NCI-H748 treated with DMSO at 0.1 percent for 48 hours (cell line): ENCODE results near the gene KLKB1.
"Not testable (repeated sequence)": the region's sequence is repeated elsewhere in the genome, so short reads cannot be mapped to it uniquely, and the experiment has no call there.

Experiments
- DNase-seq: peaks from one replicate; lab custom pipeline; 2025; lab: John Stamatoyannopoulos, UW

Gene KLKB1

DNA sequence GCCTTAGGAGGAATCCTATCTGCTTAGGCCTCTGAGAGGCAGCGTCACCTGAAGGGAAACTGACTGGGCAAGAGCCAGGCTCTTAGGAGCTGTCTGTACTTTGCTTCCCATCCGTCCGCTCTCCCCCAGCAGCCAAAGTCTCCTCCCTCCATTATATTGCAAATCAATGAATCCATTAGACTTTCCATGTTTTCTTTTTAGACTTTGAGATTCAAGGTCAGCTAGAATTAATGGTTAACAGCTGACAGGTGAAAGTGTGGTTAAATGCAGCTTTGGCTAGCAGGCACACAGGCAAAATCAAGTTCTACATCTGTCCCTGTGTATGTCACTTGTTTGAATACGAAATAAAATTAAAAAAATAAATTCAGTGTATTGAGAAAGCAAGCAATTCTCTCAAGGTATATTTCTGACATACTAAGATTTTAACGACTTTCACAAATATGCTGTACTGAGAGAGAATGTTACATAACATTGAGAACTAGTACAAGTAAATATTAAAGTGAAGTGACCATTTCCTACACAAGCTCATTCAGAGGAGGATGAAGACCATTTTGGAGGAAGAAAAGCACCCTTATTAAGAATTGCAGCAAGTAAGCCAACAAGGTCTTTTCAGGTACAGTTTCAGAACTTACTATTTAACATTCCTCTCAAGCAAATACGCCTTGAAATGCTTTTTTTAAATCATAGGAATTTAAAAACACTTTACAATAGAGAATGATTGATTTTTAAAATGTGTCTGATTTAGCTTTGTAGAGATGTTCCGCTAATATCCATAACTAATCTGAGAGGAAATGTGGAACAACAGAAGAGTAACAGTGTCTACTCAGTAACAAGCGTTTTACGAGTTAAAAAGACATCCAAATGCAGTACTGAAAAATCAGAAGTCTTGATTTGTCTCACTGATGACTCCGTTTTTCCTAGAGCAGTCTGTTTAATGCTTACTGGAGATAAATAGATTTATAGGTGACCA, 38.7 kb downstream of the KLKB1 start, which contains the start of gene F11:
TSS of gene F11 (plus strand) at position 507 of the 970 bp plus-strand sequence. CDS start 948 bp downstream, outside the sequence.
- DNase-seq = no peak

DNA sequence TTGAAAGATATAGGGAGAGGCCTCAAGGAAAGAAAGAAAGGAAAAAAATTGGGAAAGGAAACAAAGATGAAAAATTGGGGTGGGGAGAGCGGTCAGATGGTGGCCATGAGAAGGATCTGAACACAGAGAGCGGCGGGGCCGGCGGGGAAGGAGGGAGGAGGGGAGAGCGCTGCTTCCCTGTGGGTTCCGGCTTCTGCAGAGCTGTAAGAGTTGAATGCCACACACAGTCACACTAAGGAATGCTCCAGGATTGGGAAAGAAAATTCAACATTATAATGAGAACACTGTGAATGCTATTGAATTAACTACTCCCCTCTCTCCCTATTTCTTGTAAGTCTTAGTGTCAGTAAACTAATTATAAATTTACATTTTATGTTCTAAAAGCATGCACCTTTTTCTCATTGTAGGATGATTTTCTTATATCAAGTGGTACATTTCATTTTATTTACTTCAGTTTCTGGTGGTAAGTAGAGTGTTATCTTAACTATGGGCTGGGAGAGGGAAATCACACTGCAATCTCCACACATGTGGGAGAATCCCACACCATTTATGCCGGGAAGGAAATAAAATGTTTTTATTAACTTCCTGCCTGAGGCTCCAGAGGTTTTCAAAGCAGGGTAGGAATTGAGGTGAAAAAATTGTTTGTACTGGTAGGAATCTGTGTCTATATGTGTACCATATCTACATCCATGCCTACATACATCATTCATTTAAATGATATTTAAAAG, 39.6 kb downstream of the KLKB1 start:
- no peak for DNase-seq

DNA sequence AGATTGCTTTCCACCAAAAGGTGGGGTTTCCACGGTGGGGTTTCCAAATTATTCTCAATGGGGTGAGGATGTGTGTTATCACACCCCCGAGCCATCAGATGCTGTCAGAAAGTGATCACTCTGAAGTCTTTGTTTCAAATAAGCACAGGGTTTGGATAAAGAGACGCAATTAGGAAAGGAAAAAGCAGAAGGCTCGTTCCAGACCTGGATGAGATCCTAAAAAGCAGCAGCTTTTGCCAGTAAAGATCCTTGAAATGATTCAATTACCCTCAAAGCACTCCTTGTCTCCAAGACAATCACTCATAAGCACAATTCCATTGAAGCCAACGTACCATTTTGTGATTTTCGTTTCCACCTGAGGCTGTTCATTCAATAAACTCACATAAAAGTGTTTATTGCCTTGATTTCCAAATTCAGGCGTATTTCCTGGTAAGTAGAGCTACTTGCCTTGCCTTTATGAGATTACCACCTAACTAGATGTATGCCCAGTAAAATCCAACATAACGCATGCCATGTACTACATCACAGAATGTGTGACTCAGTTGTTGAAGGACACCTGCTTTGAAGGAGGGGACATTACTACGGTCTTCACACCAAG, 43.9 kb downstream of the KLKB1 start:
- no peak for DNase-seq

DNA sequence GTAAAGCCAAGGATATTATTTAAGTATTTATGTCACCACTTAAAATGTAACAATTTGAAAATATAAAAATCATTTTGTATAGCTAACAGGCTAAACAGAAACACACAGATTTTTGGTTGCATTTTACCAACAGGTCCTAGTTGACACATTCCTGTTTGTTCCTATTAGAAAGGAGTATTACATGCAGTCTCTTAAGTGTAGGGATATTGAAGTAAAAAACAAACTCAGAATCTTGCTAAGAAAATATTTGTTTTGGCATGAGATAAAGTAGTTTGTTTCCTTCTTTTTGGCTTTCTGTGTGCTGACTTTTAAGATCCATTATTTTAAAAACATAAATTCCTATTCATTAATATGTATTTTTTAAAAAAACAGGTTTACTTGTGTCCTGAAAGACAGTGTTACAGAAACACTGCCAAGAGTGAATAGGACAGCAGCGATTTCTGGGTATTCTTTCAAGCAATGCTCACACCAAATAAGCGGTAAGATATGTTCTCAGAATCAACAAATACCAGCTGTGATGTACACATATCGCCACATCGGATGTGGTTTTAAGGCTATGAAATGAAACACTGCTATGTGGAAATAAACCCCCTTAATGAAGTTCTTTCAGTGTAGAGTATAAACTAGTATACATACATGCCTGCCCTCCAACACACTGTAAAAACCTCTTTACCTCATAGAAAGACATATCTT, 45.5 kb downstream of the KLKB1 start:
- DNase-seq = no peak

DNA sequence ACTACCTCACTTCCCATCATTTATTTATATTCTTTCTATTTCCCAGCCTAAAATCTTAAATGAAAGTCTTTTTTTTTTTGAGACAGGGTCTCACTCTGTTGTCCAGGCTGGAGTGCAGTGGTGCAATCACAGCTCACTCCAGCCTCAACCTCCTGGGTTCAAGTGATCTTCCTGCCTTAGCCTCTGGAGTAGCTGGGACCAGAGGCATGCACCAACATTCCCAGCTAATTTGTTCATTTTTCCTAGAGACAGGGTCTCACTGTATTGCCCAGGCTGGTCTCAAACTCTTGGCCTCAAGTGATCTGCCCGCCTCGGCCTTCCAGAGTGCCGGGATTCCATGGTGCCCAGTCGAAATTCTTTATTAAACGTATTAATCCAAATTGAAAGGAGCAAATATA, 46.1 kb downstream of the KLKB1 start:
- DNase-seq = not testable (repeated sequence)

DNA sequence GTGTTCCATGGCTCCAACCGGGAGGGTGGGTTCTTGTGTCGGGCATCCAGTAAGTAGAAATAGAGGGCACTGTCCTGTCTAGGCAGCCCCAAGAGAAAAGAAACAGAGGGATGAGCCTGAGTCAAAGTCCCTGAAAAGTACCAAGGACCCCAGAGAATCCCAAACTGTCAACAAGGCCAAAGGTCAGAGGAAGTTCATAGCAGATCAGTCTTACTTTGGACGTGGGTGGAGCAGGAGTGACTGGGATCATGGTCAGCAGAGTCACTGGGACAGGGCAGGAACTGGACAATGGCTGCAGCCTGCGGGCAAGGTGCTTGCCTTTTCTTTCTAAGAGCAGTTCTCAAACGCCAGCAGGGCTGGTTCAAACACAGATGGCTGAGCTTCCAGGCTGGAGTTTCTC, 56.0 kb downstream of the KLKB1 start:
- no peak for DNase-seq

DNA sequence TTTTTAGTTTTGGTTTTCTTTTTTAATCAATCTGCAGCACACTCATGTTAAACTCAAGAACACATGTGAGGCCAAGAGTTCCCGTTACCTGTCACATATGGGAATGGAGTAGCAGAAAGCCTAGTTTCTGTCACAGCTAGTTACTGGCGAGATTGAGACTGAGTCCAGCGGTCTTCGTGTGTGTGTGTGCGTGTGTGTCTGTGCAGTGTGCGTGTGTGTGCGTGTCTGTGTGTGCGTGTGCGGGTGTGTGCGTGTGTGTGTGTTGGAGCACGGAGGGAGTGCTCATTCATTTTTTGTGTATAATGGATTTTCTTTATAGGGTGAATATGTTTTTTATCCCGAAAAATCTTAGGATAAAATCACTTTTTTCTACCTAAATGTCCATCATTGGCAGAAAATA, 57.8 kb downstream of the KLKB1 start:
- no peak for DNase-seq

DNA sequence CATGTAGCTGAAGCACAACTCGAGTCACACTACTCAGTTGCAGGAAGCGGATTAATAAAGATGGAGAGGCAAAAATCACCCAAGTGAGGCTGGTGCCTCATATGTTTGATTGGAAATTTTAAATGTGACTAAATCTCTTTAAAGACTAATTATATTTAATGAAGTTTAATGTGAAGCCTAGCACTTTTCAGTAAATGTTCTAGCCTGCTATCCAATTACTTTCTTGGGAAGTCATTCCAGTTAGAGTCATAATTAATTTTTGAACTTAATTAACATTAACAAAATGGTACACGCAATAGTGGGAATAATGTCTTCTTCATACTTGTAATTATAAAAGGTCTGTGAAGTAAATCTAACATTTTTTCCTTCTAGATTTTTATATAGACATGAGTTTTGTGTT, 59.3 kb downstream of the KLKB1 start:
- no peak for DNase-seq

DNA sequence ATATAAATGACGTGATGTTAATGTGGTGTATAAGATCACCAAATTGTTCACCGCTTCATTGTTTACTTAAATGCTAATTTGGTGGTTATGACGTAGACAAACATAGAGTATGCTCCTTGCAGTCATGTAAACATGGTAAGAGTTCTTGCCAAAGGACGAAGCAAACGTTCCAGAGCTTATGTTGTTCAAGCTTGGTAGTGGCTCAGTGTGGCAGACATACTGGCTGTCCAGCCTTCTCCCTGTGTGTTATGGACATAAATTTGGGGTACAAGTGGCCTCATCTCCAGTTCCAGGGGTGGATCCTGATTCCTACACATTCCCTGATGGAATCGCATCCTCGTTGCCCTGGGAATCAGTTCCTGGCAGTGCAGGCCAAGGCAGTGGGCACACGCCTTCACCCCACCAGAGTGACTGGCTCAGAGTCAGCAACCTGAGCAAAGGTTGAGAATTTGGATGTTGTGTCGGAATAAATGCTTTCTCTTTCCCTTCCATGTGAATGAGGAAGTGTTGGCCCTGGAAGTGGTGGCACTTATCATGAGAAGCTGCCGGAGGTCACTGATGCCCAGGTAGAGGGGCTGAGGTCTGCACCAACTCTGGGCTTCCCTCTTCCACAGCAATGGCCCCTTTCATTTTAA, 64.1 kb downstream of the KLKB1 start:
- no peak for DNase-seq

DNA sequence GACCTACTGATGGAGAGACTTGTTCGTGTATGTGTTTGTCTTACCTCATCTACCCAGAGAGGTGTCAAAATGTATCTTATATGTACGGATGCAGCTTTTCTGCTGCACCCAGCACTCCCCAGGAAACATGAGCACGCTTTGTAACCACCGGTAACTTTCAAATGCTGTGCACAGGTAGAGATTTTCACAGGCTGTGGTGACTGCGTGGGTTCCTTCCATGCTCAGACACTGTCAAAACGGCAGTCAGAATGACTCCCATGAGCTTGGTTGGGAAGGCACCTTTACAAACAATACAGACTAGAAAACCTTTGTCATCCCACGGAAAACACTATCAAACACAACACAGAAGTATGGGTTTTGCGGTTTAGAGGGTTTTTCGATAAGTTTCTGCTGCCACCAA, 66.9 kb downstream of the KLKB1 start:
- DNase-seq = no peak

DNA sequence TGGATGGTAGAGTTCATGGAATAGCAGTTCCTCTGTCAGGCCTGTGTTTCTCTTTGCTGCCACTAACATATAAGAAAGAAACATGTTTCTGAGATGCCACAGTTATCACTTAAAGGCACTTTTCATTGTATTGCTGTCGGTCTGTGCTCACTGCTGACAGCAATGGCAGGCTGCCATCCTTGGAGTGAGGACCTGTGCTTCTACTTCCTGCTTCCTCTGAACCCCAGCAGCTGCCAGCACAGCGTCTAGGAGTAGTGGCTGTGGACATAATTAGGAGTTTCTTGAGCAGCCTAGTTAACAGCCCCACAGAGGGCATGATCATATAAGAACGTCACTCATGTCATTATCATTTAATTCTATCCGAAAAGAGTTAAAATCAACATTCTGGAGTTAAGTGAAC, 69.2 kb downstream of the KLKB1 start:
- DNase-seq = no peak

DNA sequence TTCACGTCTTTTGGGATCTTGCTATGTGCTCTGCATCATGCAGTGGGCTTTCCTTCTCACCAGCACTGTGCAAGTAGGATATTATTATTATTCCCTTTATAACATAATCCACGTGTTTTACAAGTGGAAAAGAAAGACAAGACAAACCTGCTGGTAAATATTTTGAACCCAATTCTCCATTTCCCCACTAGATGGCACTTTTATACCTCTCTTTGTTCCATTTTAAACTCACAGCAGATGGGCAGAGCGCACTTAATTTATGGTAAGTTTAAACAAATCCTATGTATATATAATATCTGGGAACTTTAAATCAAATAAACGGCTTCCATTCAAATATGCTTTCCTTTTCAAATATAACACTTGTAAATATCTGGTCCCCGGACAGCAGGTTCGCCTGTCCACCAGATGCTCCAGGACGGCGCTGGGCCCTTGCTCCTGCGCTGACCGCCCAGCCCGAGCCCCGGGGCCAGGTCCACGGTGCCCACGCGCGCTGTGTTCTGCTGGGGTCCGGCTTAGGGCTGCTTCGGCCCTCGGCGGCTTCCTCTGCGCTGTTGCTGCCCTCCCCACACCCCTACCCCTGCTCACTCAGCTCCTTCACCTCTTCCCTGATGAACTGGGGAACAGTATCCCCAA, 69.8 kb downstream of the KLKB1 start:
- DNase-seq = no peak

DNA sequence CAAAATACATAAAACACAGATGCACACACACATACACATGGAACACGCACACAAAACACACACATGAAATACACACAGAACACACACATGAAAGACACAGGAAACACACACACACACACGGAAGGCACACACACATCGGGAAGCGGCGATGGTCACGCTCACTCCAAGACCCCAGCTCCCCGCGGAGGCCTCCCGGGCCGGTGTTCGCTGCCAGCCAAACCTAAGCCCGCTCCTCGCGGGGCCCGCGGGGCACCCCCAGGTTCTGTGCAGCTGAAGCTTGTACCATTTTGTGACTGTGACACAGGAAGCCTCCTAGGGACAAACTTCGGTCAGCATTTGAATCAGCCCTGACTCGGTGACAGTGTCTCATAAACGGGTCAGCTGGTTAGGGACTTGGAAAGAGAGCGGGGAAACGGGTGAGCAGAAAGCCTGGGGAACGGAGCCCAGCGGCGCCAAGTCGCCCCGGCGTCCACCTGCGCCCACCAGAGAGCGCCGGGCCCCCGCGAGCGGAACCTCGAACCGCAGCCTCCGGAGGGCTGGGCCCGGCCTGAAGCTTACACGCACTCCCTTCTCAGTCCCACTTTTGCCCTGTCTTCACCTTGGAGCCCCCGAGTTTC, 70.8 kb downstream of the KLKB1 start:
- no peak for DNase-seq

DNA sequence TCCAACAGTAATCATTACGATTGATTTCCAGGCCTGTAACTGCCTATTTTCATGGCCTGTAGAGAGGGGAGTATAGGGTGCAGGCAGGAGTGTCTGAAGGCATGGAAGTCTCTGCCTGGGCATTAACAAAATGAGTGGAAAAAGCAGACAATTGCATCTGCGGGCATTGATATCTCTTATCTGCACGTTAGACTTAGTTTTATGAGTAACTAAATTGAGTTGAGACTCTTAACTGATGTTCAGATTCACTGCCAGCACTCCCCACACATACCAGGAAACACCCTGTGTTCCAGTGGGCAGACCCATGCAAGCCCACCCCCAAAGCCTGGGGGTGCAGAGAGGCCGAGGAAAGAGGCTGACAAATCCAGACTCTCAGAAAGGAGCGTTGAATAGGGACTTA, 72.0 kb downstream of the KLKB1 start:
- no peak for DNase-seq

DNA sequence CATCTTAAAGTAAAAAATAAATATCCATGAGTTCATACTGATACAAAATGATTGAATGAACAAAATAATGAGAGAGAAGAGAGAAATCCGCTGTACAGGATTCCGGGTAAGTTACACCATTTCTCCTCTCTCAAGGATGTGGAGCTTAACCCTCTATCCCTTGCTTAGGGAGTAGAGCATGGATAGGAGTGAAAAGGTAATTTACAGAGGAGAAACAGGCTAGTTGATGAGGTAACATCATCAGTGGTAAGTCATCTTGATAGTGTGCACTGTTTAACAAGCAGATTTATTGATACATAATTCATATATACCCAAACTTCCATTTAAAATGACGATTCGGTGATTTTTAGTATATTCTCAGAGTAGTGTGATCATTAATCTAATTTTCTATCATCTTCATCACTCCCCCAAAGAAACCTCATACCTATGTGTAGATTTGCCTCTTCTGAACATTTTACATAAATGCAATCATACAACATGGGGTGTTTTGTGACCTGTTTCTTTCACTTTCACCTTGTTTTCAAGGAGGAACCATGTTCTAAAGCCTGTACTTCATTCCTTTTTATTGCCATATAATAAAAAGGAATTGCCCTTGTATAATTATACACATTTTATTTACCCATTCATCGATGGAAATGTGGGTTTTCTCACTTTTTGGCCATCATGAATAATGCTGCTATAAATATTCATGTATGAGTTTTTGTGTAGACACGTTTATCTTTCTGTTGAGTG, 73.5 kb downstream of the KLKB1 start:
- no peak for DNase-seq

DNA sequence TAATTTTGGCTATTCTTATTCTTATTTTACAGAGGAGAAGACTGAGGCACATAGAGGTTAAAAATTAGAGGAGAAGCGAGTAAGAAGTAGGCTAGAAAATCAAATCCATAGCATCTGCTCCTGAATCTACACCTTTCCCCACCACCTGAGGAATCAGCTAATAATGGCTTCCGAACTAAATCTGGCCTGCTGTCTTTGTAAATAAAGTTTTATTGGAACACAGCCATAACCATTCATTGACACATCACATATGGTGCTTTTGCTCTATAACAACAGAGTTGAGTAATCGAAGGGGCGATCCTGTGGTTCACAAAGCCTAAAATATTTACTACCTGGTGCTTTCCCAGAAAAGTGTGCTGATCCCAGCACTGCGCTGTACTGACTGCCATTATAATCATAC, 76.9 kb downstream of the KLKB1 start:
- DNase-seq = no peak

DNA sequence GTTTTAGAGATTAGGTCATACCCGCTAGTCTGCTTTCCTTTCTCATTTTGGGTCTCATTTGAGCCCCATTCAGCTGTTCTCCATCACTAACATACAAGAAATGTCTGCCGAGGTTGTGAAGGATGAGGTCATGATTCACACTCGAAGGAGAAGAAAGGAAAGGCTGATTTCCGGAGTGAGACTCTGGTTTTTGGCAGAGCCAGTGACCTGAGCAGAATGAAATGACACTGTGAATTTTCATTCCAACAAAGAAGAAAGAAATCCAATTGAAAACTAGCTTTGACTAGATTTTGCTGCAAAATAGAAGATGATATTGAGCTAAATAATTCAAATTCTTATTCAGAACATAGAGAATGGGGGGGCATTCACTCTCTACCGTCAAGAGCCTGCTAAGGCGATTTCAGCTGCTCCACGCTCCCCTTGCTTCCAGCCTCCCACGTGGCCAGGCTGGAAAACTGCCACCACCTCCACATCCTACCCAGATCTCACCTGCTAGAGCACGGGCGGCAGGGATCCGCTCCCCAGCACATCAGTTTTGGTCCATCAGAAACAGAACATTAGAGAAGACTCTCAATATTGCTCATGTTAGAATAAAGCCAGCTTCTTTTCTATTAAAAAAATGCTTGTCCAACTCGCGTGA, 77.7 kb downstream of the KLKB1 start:
- no peak for DNase-seq

DNA sequence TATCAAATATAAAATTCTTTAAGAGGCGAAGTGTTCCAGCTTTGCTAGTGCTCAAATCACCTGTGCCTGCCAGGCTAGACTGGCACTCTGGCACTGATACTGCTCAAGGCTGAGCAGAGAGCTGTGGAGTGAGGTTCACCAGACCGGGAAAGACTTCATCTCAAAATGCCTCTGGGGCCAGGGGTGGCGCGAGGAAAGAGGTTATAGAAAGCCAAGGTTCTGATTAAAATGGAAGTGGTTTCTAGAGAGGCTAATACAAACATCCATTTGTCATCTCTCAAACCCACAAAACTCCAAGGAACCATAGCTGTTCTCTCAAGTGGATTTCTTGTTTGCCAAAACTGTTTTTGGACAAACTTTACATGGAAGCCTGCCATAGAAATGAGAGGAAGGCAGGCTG, 80.2 kb downstream of the KLKB1 start:
- no peak for DNase-seq

DNA sequence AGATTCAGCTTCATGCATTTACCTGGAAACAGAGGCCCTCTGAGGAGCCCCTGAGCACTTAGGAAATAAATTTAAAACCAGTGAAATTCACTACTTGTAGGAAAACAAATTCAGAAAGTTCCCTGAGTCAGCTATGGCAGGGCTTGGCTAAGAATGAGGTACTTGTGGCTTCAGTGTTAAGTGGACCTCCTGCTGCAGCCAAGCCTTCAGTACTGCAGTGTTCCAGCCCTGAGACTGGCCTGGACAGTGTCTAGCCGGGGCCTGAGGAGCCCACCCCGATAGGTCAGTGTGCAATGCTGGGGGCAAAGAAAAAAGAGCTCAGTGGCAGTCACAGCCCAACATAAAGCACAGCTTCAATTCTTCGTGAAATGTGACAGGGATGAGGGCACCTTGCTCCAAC, 80.6 kb downstream of the KLKB1 start:
- no peak for DNase-seq
